HepG2 (cell line): ENCODE measurements around the gene DCP2. TPM values are rescaled to one million over a fixed set of nuclear protein-coding genes. Genes with fewer than 3 reads are reported as not detected.

Experiments
- ATAC-seq: fragments of 200-7000 bp; cut with Tn5 transposase; 3 replicates; pipeline ENCODE4 v1.9.1; 2020; ENCODE audit warnings: mild to moderate bottlenecking, moderate library complexity
- BruUV-seq: library from RNA; stranded (reverse); fragments of 400-500 nt; replicated peaks from 2 replicates; lab custom pipeline; 2021; lab: Mats Ljungman, UMichigan
- CTCF ChIA-PET: fragments of 300-600 bp; formaldehyde crosslinking; extraction: SDS; loops from one replicate; lab custom pipeline; 2021; ENCODE audit warnings: low total read pairs, inconsistent platforms, low intra/inter-chr PET ratio; lab: Yijun Ruan, JAX
- POLR2A ChIA-PET: fragments of 350-600 bp; sonication (Branson Sonifier 250); formaldehyde crosslinking; loops from one replicate; lab custom pipeline; 2020; ENCODE audit warnings: antibody characterized with exemption, inconsistent platforms; lab: Yijun Ruan, JAX
- DNase-seq: peaks from one replicate; pipeline ENCODE4 v3.0.0-alpha.2; 2015; ENCODE audit warnings: low spot score
- FAIRE-seq: peaks from 3 replicates; lab custom pipeline; 2011; peaks lifted over from hg19 to GRCh38; lab: Jason Lieb, UNC
- H2AFZ ChIP-seq: one replicate; pipeline ENCODE4 v1.6.1; 2011; ENCODE audit warnings: low read length, inconsistent platforms
- H3K27ac ChIP-seq: fragments of 300-600 bp; 3 replicates; pipeline ENCODE4 v1.8.0; 2011; ENCODE audit warnings: mixed run types, mild to moderate bottlenecking, mixed read lengths, low read length, inconsistent platforms; ENCODE audit not compliant: insufficient read depth; ENCODE audit errors: extremely low read length
- H3K27me3 ChIP-seq, 2 experiments: fragments of 200-600 bp in 1 of 2; 2 replicates in 1 of 2; 3 replicates in 1 of 2; pipeline versions ENCODE4 v1.6.0 to v1.8.0; 2011; ENCODE audit warnings: low read length in 2 of 2, mild to moderate bottlenecking in 2 of 2, moderate library complexity in 2 of 2, inconsistent platforms in 1 of 2; ENCODE audit not compliant: insufficient read depth in 2 of 2, control insufficient read depth in 1 of 2
- H3K36me3 ChIP-seq, 2 experiments: fragments of 200-600 bp in 1 of 2; replicated peaks in 1 of 2; 2 replicates in 1 of 2; 3 replicates in 1 of 2; pipeline versions ENCODE4 v1.5.1 to v1.8.0; 2011; ENCODE audit warnings: low read length in 2 of 2, inconsistent platforms in 1 of 2; ENCODE audit not compliant: insufficient read depth in 2 of 2, control insufficient read depth in 1 of 2
- H3K4me1 ChIP-seq: 2 replicates; pipeline ENCODE4 v1.5.1; 2012; ENCODE audit warnings: low read length, inconsistent platforms; ENCODE audit not compliant: insufficient read depth
- H3K4me2 ChIP-seq: 2 replicates; pipeline ENCODE4 v1.6.0; 2011; ENCODE audit warnings: low read depth, low read length, inconsistent platforms
- H3K4me3 ChIP-seq, 3 experiments: fragments of 200-600 bp in 1 of 3; sonication (generic), shearing (Covaris generic) in 1 of 3; replicated peaks in 1 of 3; 2 replicates each; pipeline ENCODE4 v1.5.1; 2011 to 2016; ENCODE audit warnings: low read length in 3 of 3, inconsistent platforms in 2 of 3, low read depth in 2 of 3, mild to moderate bottlenecking in 2 of 3, control low read depth in 1 of 3, mixed read lengths in 1 of 3; ENCODE audit not compliant: insufficient read depth in 1 of 3
- H3K79me2 ChIP-seq: one replicate; pipeline ENCODE4 v1.6.1; 2011; ENCODE audit warnings: low read length, inconsistent platforms; ENCODE audit not compliant: insufficient read depth
- H3K9ac ChIP-seq: 2 replicates; pipeline ENCODE4 v1.6.0; 2011; ENCODE audit warnings: mild to moderate bottlenecking, low read depth, low read length, inconsistent platforms; ENCODE audit not compliant: insufficient read depth
- H3K9me3 ChIP-seq: 2 replicates; pipeline ENCODE4 v1.5.1; 2012; ENCODE audit warnings: mild to moderate bottlenecking, low read length
- H4K20me1 ChIP-seq: 2 replicates; pipeline ENCODE4 v1.6.0; 2011; ENCODE audit warnings: inconsistent platforms, mild to moderate bottlenecking, low read length, moderate library complexity; ENCODE audit not compliant: insufficient read depth
- AHDC1 ChIP-seq: sonication (generic); formaldehyde crosslinking; IDR thresholded peaks from 2 replicates; pipeline ENCODE4 v1.5.1; 2020; ENCODE audit warnings: mild to moderate bottlenecking, missing genetic modification reagents, borderline replicate concordance
- DBP ChIP-seq: sonication (generic); formaldehyde crosslinking; IDR thresholded peaks from 2 replicates; pipeline ENCODE4 v1.4.0; 2020; ENCODE audit warnings: missing genetic modification reagents; ENCODE audit errors: not compliant biosample characterization
- KLF12 ChIP-seq: sonication (generic); formaldehyde crosslinking; IDR thresholded peaks from 2 replicates; pipeline ENCODE4 v1.4.0; 2020; ENCODE audit warnings: missing genetic modification reagents, borderline replicate concordance
- PCBP2 ChIP-seq: fragments of 200-400 bp; formaldehyde crosslinking; optimal IDR thresholded peaks from 2 replicates; pipeline ENCODE3; 2018; ENCODE audit warnings: low read length, low read depth; ENCODE audit not compliant: poor library complexity, severe bottlenecking
- PRPF4 ChIP-seq: fragments of 200-400 bp; formaldehyde crosslinking; IDR thresholded peaks from 2 replicates; pipeline ENCODE4 v1.6.1; 2016; ENCODE audit warnings: low read length, low read depth; ENCODE audit not compliant: poor library complexity, severe bottlenecking
- SALL2 ChIP-seq: sonication (generic); formaldehyde crosslinking; IDR thresholded peaks from 2 replicates; pipeline ENCODE4 v1.8.1; 2023; ENCODE audit warnings: mild to moderate bottlenecking, missing genetic modification reagents, inconsistent platforms
- THAP11 ChIP-seq: IDR thresholded peaks from 2 replicates; pipeline ENCODE4 v1.6.1; 2016; ENCODE audit warnings: missing biosample characterization, missing genetic modification reagents
- ZNF264 ChIP-seq: sonication (generic); formaldehyde crosslinking; IDR thresholded peaks from 2 replicates; pipeline ENCODE4 v1.4.0; 2020; ENCODE audit warnings: missing genetic modification reagents
- ZNF619 ChIP-seq: sonication (generic); formaldehyde crosslinking; IDR thresholded peaks from 2 replicates; pipeline ENCODE4 v1.4.0; 2020; ENCODE audit warnings: mild to moderate bottlenecking, missing genetic modification reagents
- ZNF704 ChIP-seq: sonication (generic); formaldehyde crosslinking; IDR thresholded peaks from 2 replicates; pipeline ENCODE4 v1.8.1; 2023; ENCODE audit warnings: mild to moderate bottlenecking, inconsistent platforms, moderate library complexity, missing genetic modification reagents, borderline replicate concordance
- WGBS: methylation state at CpG from one replicate; pipeline ENCODE4 v1.1.6; 2017; ENCODE audit warnings: low lambda C conversion rate; 5-methylcytosine and 5-hydroxymethylcytosine counted together
- in situ Hi-C: cut with HindIII; loops from 2 replicates; pipeline ENCODE4 v1.10.0; 2017; ENCODE audit warnings: low pct_unique_long_range_greater_than_20kb; ENCODE audit not compliant: extremely low pct_ligation_motif_present
- intact Hi-C: fragments of 100-400 bp; cut with micrococcal nuclease; formaldehyde crosslinking; loops from one replicate; pipeline ENCODE4 v1.10.0; 2022; ENCODE audit not compliant: unreplicated experiment
- polyA plus RNA-seq, 8 experiments: library from polyadenylated mRNA; depleted of rRNA in 3 of 8; stranded (reverse) in 7 of 8; unstranded in 1 of 8; fragments of >200 nt; fragmentation: Illumina TruSeq in 4 of 8; extraction: Trizol in 4 of 8; gene quantifications; 2 replicates each; pipeline versions ENCODE4 v1.2.1 to v1.2.3, GENCODE V29; 2011 to 2016; ENCODE audit warnings: low read depth in 4 of 8, missing spikeins in 1 of 8, mixed read lengths in 1 of 8; ENCODE audit not compliant: insufficient read depth in 1 of 8
- total RNA-seq, 5 experiments: library from RNA; depleted of rRNA; stranded (reverse); fragments of >200 nt; fragmentation: Illumina TruSeq; extraction: Trizol; gene quantifications; 2 replicates each; pipeline ENCODE4 v1.2.3, GENCODE V29; 2016; ENCODE audit warnings: low read depth in 1 of 5

The DCP2 gene
- total and polyA plus RNA-seq, 2 of the 13 experiments (the other 11 are each of a cell fraction or from before 2014, with no cell fraction given) = 16.2 to 63.4 TPM

- H4K20me1 ChIP-seq = no peaks in the 10 kb centered on the region
- in situ Hi-C loops = no loop called here
- peaks cover 49% of the 10 kb centered on the region for H3K4me1 ChIP-seq
- H3K79me2 ChIP-seq = no peaks in the 10 kb centered on the region
- H3K9me3 ChIP-seq = no peaks in the 10 kb centered on the region
- POLR2A ChIA-PET = no interaction called here
- FAIRE-seq (no peak), ATAC-seq (no peak), DNase-seq (no peak)
- BruUV-seq = no TSS peak
- no peaks in the 10 kb centered on the region for H3K36me3 ChIP-seq
- H3K27me3 ChIP-seq = no peaks in the 10 kb centered on the region
- H3K9ac ChIP-seq = no peak overlapping the region
- TF ChIP-seq PRPF4 (no peak), ZNF619 (CRISPR knock-in tag) (no peak), ZNF264 (CRISPR knock-in tag) (no peak), PCBP2 (no peak)
- H3K27ac ChIP-seq = no peak overlapping the region
- intact Hi-C loops = no loop called here
- no peak overlapping the region for H2AFZ ChIP-seq
- no peak overlapping the region for H3K4me2 ChIP-seq
- CTCF ChIA-PET = no interaction called here
- WGBS = 95% methylated on average over 4 of the region's 4 CpGs
- H3K4me3 ChIP-seq = no peak overlapping the region
These were observed 5.3 kb upstream of the DCP2 start for GRCh38 chr5:112971276-112971675.

- H3K27me3 ChIP-seq = no peaks in the 10 kb centered on the region; a peak in 1 of 5 replicates
- ChIA-PET POLR2A (no interaction called here), CTCF (no interaction called here)
- intact Hi-C loops = no loop called here
- no peak overlapping the region for H3K9ac ChIP-seq
- FAIRE-seq = no peak
- no peak for ATAC-seq
- H3K27ac ChIP-seq = no peak overlapping the region
- H4K20me1 ChIP-seq = no peaks in the 10 kb centered on the region
- H3K36me3 ChIP-seq = no peaks in the 10 kb centered on the region
- in situ Hi-C loops = no loop called here
- no peaks in the 10 kb centered on the region for H3K9me3 ChIP-seq
- no peak for DNase-seq
- H2AFZ ChIP-seq = no peak overlapping the region
- BruUV-seq = no TSS peak
- peaks cover 31% of the 10 kb centered on the region for H3K4me1 ChIP-seq
- H3K79me2 ChIP-seq = peaks cover 16% of the 10 kb centered on the region
- H3K4me2 ChIP-seq = no peak overlapping the region
- H3K4me3 ChIP-seq = no peak overlapping the region
- WGBS = 80% methylated on average over 1 of the region's 1 CpG
- TF ChIP-seq THAP11 (CRISPR knock-in tag) (no peak), ZNF704 (CRISPR knock-in tag) (no peak), KLF12 (CRISPR knock-in tag) (no peak), SALL2 (CRISPR knock-in tag) (no peak), DBP (CRISPR knock-in tag) (no peak), AHDC1 (CRISPR knock-in tag) (no peak)
These were observed 3.6 kb upstream of the DCP2 start for GRCh38 chr5:112973036-112973435.
